Transverse colon (tissue), 4 donors: ENCODE data around the gene PRSS56.

Experiments
- CTCF ChIP-seq, 5 experiments: fragments of 200-600 bp in 3 of 5; fragments of 450-650 bp in 2 of 5; sonication (generic) in 3 of 5; IDR thresholded peaks; 1 replicate in 2 of 5; 2 replicates in 3 of 5; pipeline ENCODE4 v1.5.1; 2016 to 2017; ENCODE audit warnings: antibody characterized with exemption in 5 of 5, inconsistent platforms in 3 of 5, mild to moderate bottlenecking in 2 of 5, moderate library complexity in 1 of 5
- EP300 ChIP-seq: sonication (generic); formaldehyde crosslinking; IDR thresholded peaks from one replicate; pipeline ENCODE4 v1.6.1; 2017; ENCODE audit warnings: antibody characterized with exemption, low read depth
- POLR2A ChIP-seq: fragments of 450-650 bp; IDR thresholded peaks from one replicate; pipeline ENCODE4 v1.6.1; 2016; ENCODE audit warnings: antibody characterized with exemption, mild to moderate bottlenecking, moderate library complexity
- POLR2AphosphoS5 ChIP-seq, 3 donors: sonication (generic); formaldehyde crosslinking; IDR thresholded peaks; one replicate each; pipeline ENCODE4 v1.6.1; 2016; ENCODE audit warnings: antibody characterized with exemption in 3 of 3

GRCh38 chr2:232496501-232497270, 23.5 kb upstream of the PRSS56 start:
- no peak for TF ChIP-seq POLR2A
- TF ChIP-seq CTCF (IDR thresholded peaks at IDR 0.05) = no peak
- TF ChIP-seq POLR2AphosphoS5 (IDR thresholded peaks at IDR 0.05) = no peak
- no peak for TF ChIP-seq EP300
